MV-4-11 (cell line): ENCODE measurements around the gene RUSC2.
"Not testable (repeated sequence)": the region's sequence is repeated elsewhere in the genome, so short reads cannot be mapped to it uniquely, and the experiment has no call there.

Experiments used
- DNase-seq: peaks from one replicate; lab custom pipeline; 2025; lab: John Stamatoyannopoulos, UW

Gene RUSC2

DNA sequence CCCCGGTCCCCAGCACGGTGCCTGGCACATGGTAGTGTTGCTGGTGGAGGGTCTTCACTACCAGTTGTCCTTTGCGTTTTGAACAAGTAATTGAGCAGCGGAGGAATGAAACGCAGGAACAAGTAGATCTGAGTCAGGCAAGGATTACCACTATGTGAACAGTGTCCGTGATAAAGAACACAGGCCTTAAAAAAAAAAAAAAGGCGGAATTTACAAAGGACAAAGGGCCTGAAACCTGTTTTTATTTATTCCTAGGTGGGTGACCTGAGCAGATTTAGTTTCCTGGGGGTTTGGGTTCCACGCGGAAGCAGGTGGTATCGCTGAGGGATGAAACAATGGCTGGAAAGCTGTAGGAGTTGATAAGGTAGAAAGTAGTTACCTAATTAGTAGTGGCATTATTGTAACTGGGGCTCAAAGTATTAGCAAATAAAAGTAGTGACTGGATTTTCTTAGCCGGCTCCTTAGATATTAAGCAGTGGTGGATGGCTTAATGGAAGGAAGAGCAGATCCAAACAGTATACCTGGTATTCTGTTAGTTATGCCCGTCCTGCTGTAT, 1.1 kb downstream of the RUSC2 start:
- DNase-seq = no peak

DNA sequence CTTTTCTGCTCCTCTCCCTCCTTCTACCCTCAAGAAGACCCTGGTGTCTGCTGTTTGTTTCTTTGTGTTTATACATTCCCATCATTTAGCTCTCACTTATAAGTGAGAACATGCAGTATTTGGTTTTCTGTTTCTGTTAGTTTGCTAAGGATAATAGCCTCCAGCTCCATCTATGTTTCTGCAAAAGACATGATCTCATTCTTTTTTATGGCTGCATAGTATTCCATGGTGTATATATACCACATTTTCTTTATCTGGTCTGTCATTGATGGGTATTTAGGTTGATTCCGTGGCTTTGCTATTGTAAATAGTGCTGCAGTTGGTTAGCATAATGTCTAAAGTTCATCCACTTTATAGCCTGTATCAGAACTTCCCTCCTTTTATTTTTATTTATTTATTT, 3.2 kb downstream of the RUSC2 start:
- not testable (repeated sequence) for DNase-seq

DNA sequence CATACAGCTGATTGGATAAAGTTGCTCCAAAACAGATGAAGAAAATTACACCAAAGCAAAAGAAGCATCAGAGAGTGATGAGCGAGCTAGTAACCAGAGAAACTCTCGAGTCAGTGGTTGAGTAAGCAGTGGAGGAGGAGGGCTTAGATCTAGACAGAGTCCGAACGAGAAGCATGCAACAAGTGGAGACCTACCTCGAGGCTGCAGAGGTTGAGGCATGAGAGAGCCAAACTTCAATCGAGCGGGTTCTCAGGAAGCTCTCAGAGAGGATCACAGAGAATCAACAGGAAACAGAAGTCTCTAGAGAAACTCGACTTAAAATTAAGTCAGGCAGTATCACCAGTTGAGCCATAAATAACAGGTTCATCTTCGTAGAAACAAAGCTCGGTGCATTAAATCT, 6.1 kb downstream of the RUSC2 start:
- DNase-seq = no peak

DNA sequence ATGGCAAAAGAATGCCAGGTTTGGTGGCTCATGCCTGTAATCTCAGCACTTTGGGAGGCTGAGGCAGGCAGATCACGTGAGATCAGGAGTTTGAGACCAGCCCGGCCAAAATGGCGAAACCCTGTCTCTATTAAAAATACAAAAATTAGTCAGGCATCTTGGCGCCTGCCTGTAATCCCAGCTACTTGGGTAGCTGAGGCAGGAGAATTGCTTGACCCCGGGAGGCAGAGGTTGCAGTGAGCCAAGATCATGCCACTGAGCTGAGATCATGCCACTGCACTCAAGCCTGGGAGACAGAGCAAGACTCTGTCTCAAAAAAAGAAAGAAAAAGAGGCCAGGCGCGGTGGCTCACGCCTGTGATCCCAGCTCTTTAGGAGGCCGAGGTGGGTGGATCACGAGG, 8.3 kb downstream of the RUSC2 start:
- not testable (repeated sequence) for DNase-seq

DNA sequence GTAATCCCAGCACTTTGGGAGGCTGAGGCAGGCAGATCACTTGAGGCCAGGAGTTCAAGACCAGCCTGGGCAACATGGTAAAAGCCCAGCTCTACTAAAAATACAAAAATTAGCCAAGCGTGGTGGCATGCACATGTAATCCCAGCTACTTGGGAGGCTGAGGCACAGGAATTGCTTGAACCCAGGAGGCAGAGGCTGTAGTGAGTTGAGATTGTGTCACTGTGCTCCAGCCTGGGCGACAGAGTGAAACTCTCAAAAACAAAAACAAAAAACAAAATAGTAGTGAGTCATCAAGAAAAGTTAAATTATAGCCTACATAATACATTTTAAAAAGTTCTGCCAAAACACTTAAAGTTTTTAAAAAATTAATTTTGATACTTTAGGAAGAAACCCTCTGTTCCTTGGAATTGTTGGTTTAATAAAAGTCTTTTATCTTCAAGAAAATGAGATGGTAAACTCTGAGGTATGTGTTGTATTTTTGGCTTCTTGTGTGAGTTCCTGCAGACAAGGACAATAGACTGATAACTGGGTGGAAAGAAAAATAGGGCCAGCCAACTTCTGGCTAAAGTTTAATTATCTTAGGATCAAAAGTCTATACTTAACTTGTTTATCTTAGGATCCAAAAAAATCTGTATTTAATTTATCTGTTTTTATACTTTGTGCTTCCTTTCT, 9.3 kb downstream of the RUSC2 start:
- DNase-seq = no peak

DNA sequence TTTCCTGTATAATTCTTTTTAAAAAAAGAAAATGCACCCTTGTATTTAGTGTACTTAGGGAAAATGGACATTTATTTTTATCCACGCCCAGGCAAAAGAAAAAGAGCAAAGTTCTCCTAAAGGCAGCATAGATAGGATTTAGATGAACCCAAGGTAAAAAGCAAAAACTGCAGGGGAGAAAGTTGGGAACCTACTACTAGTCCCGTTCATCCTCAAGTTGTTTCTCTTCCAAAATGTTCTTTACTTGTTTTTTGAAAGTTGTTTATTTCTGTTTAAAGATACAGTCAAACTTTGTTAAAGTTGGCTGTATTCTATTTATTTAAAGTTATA, 9.8 kb downstream of the RUSC2 start:
- DNase-seq = no peak

DNA sequence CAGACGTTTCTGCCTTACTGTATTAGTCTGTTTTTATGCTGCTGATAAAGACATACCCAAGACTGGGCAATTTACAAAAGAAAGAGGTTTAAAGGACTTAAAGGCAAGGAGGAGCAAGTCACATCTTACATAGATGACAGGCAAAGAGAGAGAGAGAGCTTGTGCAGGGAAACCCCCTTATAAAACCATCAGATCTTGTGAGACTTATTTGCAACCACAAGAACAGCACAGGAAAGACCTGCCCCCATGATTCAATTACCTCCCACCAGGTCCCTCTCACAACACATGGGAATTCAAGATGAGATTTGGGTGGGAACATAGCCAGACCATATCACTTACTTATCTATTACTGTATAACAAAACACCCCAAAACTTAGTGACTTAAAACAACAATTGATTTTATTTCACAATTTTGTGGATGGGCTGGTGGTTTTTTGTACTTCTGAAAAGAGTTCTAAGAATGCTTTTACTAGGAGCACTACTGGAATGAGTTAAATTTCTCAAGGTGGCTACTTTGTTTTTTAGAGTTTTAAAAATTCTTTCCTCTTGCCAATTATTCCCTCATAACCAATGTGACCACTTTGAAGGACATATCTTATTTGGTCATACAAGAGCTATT, 10.3 kb downstream of the RUSC2 start:
- DNase-seq = no peak

DNA sequence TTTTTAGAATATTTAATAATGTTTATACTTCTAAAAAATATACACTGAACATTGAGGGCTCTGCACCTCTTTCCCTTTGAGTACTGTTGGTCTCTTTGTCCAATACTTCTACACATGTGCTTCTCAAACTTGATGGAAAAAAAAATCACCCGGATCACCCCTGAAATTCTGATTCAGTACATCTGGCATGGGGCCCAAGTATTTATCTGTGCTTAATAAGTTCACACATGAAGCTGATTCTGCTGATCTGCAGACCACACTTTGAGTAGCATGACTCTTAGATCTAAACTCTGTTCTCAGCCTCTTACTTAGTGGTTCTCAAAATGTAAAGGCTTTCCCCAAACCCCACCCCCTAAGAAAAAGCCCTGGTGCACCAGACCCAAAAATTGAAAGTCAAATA, 12.0 kb downstream of the RUSC2 start:
- DNase-seq = no peak

DNA sequence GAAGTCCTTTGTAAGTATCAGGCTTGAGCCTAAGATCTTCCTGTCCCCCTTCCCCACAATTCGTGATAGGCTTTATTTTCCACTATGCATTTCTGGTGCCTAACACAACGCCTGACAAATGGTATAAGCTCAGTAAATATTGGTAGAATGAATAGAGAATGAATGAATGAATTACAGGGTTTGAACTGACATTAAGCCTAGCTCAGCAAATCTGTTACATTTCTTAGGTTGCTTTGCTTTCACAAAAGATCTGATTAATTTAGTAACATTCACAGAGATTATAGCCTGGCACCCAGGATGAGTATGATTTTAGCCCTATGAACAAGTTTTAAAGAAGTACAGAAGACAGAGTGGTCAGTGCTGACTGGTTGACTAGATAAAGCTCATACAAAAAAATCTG, 16.4 kb downstream of the RUSC2 start:
- no peak for DNase-seq

DNA sequence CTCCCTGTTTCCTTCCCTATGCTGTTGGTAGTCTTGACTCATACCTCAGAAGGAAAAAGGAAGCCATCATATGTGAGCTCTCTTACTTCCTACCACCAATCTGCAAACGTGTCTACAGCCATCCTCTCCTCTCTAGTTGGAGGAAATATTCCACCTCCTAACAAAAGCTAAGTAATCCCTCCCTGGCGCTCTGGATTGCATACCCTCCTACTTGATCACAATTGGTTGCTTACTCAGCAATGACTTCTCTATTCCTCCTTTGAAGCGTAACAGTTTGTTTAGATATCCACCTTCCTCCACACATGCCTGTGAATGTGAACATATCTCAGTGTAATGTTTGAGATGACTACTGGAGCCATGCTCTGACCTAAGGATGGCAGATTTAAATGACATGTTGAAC, 18.2 kb downstream of the RUSC2 start:
- DNase-seq = no peak

DNA sequence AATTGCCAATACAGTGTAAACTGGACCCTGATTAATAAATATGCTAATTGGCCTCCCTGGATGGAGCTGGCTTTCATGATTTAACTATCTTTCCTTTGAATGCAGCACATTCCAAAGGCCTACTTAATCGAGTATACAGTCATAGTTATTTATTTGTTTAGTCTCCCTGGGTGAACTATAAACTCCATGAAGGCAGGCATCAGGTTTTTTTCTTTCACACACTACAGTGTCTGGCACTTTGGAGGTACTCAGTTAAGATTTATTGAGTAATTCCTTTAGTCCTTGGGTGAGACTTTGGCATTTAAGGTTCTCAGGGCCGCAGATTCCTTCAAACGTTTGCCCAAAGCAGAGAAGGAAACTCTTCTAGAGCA, 20.5 kb downstream of the RUSC2 start:
- DNase-seq = no peak

DNA sequence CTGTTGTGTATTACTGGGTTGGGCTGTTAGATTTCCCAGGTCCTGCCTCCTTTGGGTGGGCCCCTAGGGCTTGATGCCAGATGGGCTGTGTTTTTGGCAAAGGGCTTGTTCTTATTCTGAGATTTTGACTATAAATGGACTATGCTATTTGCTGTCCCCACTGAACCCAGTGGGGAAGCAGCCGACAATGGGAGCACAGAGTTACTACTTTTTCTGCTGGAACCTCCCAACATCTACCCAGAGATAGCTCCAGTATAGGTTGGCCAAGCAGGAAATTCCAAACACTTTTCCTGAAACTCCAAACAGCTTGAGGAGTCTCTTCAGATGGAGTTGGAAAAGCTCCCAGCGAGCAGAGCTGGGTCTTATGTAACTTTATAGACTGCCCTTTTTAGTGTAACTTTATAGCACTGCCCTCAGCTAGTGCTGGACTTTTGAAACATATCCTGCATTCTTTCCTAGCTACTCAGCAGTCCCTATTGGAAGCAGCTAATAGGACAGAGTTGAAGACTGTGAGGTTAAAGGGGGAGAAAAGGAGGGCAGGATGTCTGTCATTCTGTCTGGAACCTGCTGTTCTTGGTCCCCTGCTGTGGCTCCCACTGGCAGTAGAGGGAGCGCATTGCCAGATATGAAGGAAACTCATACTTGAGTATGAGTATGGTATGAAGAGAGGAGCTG, 21.0 kb downstream of the RUSC2 start:
- DNase-seq = no peak

DNA sequence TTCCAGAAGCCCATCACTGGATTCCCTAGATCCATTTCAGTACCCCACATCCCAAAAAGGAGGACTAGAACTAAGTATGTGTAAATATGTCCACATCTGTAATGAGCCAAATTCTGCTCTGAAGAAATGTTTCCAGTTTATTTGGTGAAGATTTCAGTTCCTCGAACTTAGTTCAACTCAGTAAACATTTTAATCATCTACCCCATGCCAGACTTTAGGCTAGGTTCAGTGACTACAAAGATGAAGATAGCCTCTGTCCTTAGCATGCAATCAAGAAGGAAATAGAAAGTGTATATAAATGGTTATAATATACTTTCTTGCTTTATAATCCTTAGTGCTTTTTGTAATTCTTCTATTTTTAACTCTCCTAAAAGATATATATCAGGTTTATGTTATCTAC, 21.5 kb downstream of the RUSC2 start:
- no peak for DNase-seq

DNA sequence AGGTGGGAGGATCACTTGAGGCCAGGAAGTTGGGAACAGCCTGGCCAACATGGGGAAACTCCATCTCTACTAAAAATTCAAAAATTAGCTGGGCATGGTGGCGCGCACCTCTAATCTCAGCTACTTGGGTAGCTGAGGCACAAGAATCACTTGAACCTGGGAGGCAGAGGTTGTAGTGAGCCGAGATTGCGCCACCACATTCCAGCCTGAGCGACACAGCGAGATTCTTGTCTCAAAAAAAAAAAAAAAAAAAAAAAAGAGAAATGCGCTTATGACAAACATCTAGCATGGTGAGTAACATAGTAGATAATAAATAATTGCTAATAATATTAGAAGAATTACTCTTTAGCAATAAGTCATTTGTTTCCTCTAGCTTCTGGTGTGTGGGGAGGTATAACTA, 25.9 kb downstream of the RUSC2 start:
- DNase-seq = no peak

DNA sequence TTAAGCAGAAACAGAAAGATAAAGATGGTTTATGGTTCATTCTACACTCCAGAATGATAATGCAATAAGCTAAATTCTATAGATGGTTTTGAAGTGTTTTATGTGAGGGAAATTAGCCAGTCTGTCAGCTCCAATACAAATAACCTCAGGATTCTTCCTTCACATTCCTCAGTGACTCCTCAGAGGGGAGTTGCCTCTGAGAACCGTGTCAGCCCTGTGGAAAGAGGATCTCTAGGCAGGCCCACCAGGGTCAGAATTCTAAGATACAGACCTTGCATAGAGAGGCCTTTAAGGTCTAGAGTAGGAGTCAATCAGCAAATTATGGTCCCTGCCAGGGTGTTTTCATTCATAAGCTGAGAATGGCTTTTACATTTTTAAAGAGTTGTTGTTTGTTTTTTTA, 26.6 kb downstream of the RUSC2 start:
- no peak for DNase-seq

DNA sequence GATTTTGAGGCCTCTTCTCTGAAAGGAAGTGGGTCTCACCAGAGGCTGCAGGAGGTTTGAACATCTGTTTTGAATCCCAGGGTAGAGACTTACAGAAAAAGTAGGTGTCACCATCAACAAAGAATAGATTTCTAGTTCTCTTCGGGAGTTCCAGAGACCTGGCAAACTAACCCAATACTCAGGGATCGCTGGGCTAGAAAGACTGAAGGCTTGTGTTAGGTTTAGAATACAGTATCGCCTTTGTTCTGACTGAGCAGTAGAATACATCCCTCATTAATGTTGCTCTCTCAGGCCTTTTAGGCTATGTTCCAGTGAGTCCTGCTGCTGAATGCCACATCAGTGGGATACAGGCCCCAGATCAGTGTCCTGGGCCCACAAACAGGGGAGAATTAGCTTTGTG, 27.2 kb downstream of the RUSC2 start:
- no peak for DNase-seq

DNA sequence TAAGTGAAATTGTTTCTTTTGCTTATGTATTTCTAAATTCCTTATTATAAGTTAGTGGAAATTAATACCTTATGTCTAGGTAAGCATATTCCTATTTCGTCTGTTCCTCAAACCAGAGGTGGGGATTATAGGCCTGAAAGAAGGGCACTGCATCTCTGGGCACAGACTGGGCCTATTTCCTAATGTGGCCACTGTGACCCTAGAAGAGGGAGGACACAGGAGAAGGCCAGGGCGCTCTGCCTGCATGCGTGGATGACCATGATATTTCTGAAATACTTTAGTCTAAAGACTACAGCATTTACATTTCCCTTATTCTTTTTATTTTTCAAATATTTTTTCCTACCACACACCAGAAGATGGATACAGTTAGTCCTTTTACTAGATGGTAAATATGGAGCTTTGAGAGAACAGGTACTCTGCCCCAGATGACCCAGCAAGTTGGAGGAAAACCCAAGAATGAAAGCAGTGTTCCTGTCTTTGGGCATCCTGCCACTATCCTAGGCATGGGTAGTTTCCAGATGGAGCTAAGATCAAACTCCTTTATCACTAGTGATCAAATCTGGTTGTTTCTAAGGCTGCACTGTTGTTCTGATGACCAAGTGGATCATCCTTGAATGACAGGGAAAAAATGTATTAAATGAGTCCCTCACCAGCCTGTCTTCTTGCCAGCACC, 27.8 kb downstream of the RUSC2 start:
- no peak for DNase-seq

DNA sequence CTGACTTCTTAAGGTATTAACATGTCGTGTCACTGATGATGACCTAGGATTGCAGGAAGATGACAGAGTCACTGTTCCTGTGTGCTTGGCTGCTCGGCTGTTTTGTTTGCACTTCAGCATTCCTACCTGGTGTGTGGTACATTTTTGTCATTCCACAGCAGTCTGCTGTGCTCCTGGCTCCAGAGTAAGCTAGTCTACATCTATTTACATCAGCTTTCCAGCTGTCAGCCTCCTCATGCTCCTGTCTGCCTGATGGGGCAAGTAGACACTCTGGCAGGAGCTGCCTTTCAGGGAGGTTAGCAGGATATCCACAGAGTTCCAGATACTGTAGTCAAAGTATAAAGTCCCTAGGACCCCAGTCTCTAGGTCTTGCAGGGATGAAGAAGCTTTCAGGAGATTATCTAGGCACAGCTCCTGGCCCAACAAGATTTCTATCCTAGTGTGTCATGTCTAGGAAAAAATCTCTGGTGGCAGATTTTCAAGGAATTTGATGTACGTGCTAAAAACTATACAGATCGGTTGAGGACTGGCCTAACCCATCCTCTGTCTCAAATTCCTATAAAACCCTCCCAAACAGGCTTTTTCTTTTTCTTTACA, 28.4 kb downstream of the RUSC2 start:
- no peak for DNase-seq

DNA sequence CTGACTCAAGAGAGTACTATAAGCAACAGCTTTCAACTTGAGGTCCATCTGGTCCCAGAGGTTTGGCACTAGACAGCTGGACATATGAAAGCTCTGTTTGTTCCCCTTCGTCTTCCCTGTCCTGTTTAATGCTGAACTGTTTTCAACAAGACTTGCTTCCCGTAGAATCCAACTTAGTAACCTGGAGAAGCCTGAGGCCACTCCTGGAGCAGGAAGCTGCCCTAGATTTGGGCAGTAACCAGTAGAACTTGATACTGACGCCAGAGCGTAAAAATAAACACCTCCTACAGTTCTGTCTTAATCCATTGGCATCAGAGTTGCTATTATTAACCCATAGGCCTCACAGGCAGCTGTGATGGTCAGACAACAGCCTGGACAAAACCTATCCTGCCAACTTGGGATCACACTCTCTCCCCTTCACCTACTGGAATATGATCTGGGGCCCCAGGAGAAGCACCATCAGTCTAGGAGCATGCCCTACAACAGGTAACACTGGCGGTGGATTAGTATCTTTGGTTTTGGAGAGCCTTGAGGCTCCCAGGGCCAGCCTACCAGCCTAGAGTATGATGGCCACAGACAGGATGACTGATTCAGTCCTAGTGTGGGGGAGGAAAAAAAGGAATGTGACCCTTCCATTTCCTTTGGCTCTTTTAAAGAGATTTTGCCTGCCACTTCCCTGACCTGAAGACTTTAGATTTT, 29.2 kb downstream of the RUSC2 start:
- no peak for DNase-seq

DNA sequence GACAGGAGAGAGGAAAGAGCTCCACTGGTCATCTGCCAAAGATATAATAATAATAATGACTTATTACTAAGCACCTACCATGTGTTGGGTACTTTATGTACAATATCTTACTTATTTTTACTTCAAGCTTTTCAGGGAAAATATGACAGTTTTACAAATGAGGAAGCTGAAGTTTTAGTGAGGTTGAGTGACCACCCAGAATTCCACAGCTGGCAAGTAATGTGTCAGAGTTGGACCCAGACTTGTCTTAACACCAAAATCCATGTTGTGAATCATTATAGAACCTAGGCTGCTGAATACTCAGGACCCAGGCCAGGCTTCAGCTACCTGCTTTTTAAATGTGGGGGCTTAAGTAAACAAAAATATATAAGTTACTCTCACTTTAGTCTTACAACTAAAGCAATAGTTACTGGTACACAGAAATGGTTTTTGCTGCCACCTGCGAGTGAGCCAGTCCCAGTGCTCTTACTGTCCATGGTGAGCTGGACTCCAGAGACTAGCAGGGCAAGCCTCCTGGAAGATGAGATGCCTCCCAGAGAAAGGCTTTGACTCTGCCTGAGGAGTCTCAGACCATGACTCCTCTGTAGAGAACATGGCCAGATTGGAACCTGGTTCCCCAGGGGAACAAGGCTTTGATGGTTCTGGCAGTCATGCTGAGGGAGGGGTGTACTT, 29.9 kb downstream of the RUSC2 start:
- peak; percentile 49 for DNase-seq

DNA sequence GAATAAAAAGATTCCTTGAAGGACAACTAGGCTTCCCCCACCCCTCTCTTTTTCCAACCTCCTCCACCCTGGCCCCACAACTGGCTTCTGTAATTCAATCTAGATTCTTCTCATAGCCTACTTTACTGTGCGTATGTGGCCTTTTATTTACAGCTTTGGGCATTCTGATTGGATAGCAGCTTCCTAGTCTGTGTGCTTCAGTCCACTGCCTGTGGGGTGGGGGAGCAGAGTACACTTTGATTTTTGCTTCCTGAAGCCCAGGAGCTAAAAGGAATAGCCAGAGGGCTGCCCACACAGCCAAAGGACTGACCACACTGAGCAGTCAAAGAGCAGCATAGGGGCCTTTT, 30.4 kb downstream of the RUSC2 start:
- DNase-seq = no peak

DNA sequence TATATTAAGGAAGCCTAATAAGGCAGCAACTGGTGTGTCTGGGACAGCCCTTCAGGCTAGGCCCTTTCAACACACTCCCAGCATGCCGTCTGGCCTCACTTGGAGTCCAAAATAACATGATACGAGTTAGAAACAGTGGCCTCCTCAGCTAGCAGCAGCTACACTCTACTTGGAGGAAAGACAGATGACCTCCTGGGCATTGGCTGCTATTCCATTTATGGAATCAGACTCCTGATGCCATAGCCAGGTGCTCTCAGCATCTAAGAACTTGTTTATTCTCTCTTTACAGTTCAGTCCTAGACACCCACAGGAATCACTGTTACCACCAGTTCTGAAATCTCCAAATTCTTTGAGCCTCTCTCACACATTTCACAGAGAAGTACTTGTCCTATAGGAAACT, 31.8 kb downstream of the RUSC2 start:
- DNase-seq = no peak
